OCI-LY3 (cell line): ENCODE data around the gene GTF2IRD1.

Source experiments
- H2AFZ ChIP-seq: fragments of 200-600, 300-600 bp; shearing (Covaris generic); 2 replicates; pipeline ENCODE4 v1.6.0; 2014; ENCODE audit warnings: antibody characterized with exemption, low read depth, low read length
- H3K27ac ChIP-seq: fragments of 200-600, 300-600 bp; sonication (generic); 2 replicates; pipeline ENCODE4 v1.5.1; 2014; ENCODE audit warnings: mild to moderate bottlenecking, low read length, moderate library complexity, mixed read lengths
- H3K27me3 ChIP-seq: fragments of 200-600, 300-600 bp; sonication (generic); 2 replicates; pipeline ENCODE4 v1.6.1; 2014; ENCODE audit warnings: low read depth, low read length, mixed read lengths
- H3K36me3 ChIP-seq: fragments of 200-600, 300-600 bp; sonication (generic); replicated peaks from 2 replicates; pipeline ENCODE3; 2014; ENCODE audit warnings: low read depth, low read length, mixed read lengths
- H3K4me1 ChIP-seq: fragments of 300-600, 200-600 bp; sonication (generic); 2 replicates; pipeline ENCODE4 v1.6.1; 2014; ENCODE audit warnings: low read length, mixed read lengths
- H3K4me2 ChIP-seq: fragments of 200-600, 300-600 bp; sonication (generic); 2 replicates; pipeline ENCODE4 v1.6.1; 2014; ENCODE audit warnings: low read length, mixed read lengths
- H3K4me3 ChIP-seq: fragments of 300-600, 200-600 bp; sonication (generic); 2 replicates; pipeline ENCODE4 v1.5.1; 2014; ENCODE audit warnings: antibody characterized with exemption, mild to moderate bottlenecking, low read length, moderate library complexity
- H3K79me2 ChIP-seq: fragments of 300-600, 200-600 bp; shearing (Covaris generic); 2 replicates; pipeline ENCODE4 v1.6.1; 2014; ENCODE audit warnings: mild to moderate bottlenecking, low read length, mixed read lengths
- H3K9ac ChIP-seq: fragments of 300-600, 200-600 bp; shearing (Covaris generic); 2 replicates; pipeline ENCODE4 v1.6.0; 2014; ENCODE audit warnings: mild to moderate bottlenecking, low read length, moderate library complexity
- H3K9me3 ChIP-seq: fragments of 200-600, 300-600 bp; shearing (Covaris generic); 2 replicates; pipeline ENCODE4 v1.6.1; 2014; ENCODE audit warnings: low read length, mixed read lengths; ENCODE audit not compliant: insufficient read depth
- H4K20me1 ChIP-seq: fragments of 200-600, 300-600 bp; sonication (generic); 2 replicates; pipeline ENCODE4 v1.6.1; 2016; ENCODE audit warnings: low read length, mixed read lengths; ENCODE audit not compliant: insufficient read depth
- CTCF ChIP-seq: fragments of 200-600, 300-600 bp; sonication (generic); IDR thresholded peaks from 2 replicates; pipeline ENCODE4 v1.5.1; 2014; ENCODE audit warnings: antibody characterized with exemption, low read length, low read depth
- EZH2phosphoT487 ChIP-seq: fragments of 200-600 bp; shearing (Covaris generic); IDR thresholded peaks from 2 replicates; pipeline ENCODE4 v1.6.1; 2018; ENCODE audit warnings: antibody characterized with exemption, mixed run types, low read depth

GTF2IRD1 gene

DNA sequence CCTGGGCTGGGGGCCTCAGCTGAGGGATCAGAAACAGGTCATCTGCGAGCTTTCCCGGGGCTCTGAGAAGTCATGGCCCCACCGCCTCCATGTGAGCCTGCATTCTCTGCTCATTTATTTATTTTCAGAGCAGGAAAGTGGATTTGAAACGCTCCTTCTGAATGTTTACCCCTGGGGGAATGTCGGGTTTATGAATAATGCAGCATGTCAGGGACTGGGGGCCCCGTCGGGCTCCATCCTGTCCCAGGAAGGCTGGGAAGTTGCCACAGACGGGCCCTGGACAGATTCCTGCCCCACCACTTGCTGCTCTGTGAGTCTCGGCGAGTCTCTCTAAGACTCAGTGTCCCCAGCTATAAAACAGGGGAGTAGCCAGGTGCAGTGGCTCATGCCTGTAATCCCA is 11.9 kb upstream of the GTF2IRD1 start:
- no peak overlapping the region for H3K27ac ChIP-seq
- H3K36me3 ChIP-seq, result no peaks in the 10 kb centered on the region
- H3K9ac ChIP-seq, result no peak overlapping the region
- peaks cover 5% of the 10 kb centered on the region; the same call in 1 of the 2 replicates for H3K27me3 ChIP-seq
- no peaks in the 10 kb centered on the region for H3K4me1 ChIP-seq
- no peak overlapping the region for H3K4me2 ChIP-seq
- no peaks in the 10 kb centered on the region for H3K9me3 ChIP-seq
- no peaks in the 10 kb centered on the region for H4K20me1 ChIP-seq
- H2AFZ ChIP-seq, result no peak overlapping the region
- TF ChIP-seq EZH2phosphoT487 (no peak), CTCF (no peak)
- H3K4me3 ChIP-seq, result no peak overlapping the region
- no peaks in the 10 kb centered on the region for H3K79me2 ChIP-seq

GRCh38 chr7:74443543-74444247 is 10.0 kb upstream of the GTF2IRD1 start:
- H3K4me3 ChIP-seq, result no peak overlapping the region
- H3K4me1 ChIP-seq, result no peaks in the 10 kb centered on the region
- H3K9me3 ChIP-seq, result no peaks in the 10 kb centered on the region
- no peaks in the 10 kb centered on the region for H4K20me1 ChIP-seq
- no peak overlapping the region for H2AFZ ChIP-seq
- H3K27ac ChIP-seq, result no peak overlapping the region
- TF ChIP-seq CTCF (no peak), EZH2phosphoT487 (no peak)
- no peak overlapping the region for H3K9ac ChIP-seq
- H3K79me2 ChIP-seq, result no peaks in the 10 kb centered on the region
- peaks cover 5% of the 10 kb centered on the region; the same call in 1 of the 2 replicates for H3K27me3 ChIP-seq
- no peaks in the 10 kb centered on the region for H3K36me3 ChIP-seq
- H3K4me2 ChIP-seq, result no peak overlapping the region

DNA sequence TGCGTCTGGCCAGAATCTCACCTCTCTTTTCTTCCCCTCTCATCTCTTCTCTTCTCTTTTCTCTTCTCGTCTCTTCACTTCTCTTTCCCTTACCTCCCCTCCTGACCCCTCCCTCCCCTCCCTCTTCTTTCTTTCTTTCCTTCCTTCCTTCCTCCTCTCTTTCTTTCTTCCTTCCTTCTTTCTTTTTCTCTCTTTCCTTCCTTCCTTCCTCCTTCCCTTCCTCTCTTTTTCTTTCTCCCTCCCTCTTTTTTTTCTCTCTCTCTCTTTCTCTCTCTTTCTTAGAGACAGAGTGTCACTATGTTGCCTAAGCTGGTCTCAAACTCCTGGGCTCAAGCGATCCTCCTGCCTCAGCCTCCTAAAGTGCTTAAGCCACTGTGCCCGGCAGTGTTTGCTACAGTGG is 4.6 kb upstream of the GTF2IRD1 start:
- no peaks in the 10 kb centered on the region for H3K79me2 ChIP-seq
- no peaks in the 10 kb centered on the region for H4K20me1 ChIP-seq
- no peaks in the 10 kb centered on the region for H3K4me1 ChIP-seq
- no peaks in the 10 kb centered on the region for H3K36me3 ChIP-seq
- H2AFZ ChIP-seq, result no peak overlapping the region
- H3K9me3 ChIP-seq, result no peaks in the 10 kb centered on the region
- no peak overlapping the region for H3K4me3 ChIP-seq
- H3K27me3 ChIP-seq, result no peaks in the 10 kb centered on the region
- no peak overlapping the region for H3K9ac ChIP-seq
- H3K4me2 ChIP-seq, result no peak overlapping the region
- TF ChIP-seq CTCF (no peak), EZH2phosphoT487 (no peak)
- no peak overlapping the region for H3K27ac ChIP-seq

DNA sequence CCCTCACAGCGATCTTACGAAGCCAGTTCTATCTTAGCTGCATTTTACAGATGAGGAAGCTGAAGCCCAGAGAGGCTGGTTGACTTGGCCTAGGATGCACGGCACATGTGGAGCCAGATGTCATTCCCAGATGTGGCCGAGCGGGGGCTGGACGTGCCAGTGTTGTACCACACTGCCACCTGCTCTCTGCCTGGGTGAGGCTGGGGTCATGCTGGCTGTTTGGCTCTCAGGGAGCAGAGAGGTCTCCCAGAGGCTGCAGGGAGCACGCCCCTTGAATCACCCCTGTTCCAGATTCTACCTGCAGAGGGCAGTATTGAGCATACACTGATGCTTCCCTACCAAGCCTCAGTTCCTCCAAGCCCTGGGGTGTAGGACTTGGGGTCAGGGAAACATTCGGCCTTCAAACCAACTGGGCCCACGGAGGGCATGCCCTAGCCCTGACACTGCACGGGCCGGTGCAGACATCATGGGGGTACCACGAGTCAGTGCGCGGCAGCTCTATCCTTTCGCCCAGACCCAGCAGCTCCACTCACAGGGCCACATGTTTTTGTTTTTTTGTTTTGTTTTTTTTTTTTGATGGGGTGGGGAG is 3.8 kb upstream of the GTF2IRD1 start:
- Histone ChIP-seq H3K27me3 (no peaks in the 10 kb centered on the region), H3K36me3 (no peaks in the 10 kb centered on the region), H3K4me1 (no peaks in the 10 kb centered on the region), H3K4me2 (no peak overlapping the region), H3K79me2 (no peaks in the 10 kb centered on the region), H4K20me1 (no peaks in the 10 kb centered on the region), H3K4me3 (no peak overlapping the region), H3K9me3 (no peaks in the 10 kb centered on the region), H2AFZ (no peak overlapping the region), H3K9ac (no peak overlapping the region), H3K27ac (no peak overlapping the region)
- TF ChIP-seq CTCF (peak; percentile 80), EZH2phosphoT487 (no peak)
